Neural progenitor cell (in vitro differentiated cells): ENCODE measurements around the gene TOB1. TPM values are rescaled to one million over a fixed set of nuclear protein-coding genes. Genes with fewer than 3 reads are reported as not detected.
A peak's percentile ranks its signal among the peaks of the same experiment; 100 is the strongest.

Source experiments
- DNase-seq: peaks from one replicate; pipeline ENCODE4 v3.0.0-alpha.2; 2016; ENCODE audit warnings: low spot score
- H2AFZ ChIP-seq: fragments of 200-600 bp; sonication (generic); replicated peaks from 2 replicates; pipeline ENCODE4 v1.6.1; 2016; ENCODE audit warnings: antibody characterized with exemption
- H3F3A ChIP-seq: fragments of 200-600 bp; sonication (generic); 2 replicates; pipeline ENCODE4 v1.6.1; 2016; ENCODE audit warnings: antibody characterized with exemption, low read depth
- H3K27ac ChIP-seq: fragments of 200-600 bp; sonication (generic); 2 replicates; pipeline ENCODE4 v1.5.1; 2016; ENCODE audit warnings: mild to moderate bottlenecking
- H3K27me3 ChIP-seq: fragments of 200-600 bp; sonication (generic); 2 replicates; pipeline ENCODE4 v1.6.1; 2016; ENCODE audit warnings: mild to moderate bottlenecking, moderate library complexity
- H3K36me3 ChIP-seq: fragments of 200-600 bp; sonication (generic); 2 replicates; pipeline ENCODE4 v1.5.1; 2016
- H3K4me1 ChIP-seq: fragments of 200-600 bp; sonication (generic); 2 replicates; pipeline ENCODE4 v1.6.1; 2016; ENCODE audit warnings: mixed run types
- H3K4me2 ChIP-seq: fragments of 200-600 bp; sonication (generic); 2 replicates; pipeline ENCODE4 v1.6.1; 2016
- H3K4me3 ChIP-seq: fragments of 200-600 bp; sonication (generic); 2 replicates; pipeline ENCODE4 v1.5.1; 2016
- H3K79me2 ChIP-seq: fragments of 200-600 bp; sonication (generic); 2 replicates; pipeline ENCODE4 v1.6.1; 2016; ENCODE audit warnings: low read depth
- H3K9ac ChIP-seq: fragments of 200-600 bp; sonication (generic); 2 replicates; pipeline ENCODE4 v1.6.1; 2016
- H3K9me3 ChIP-seq: fragments of 200-600 bp; sonication (generic); 2 replicates; pipeline ENCODE4 v1.5.1; 2016; ENCODE audit warnings: low read depth
- H4K20me1 ChIP-seq: fragments of 200-600 bp; sonication (generic); 2 replicates; pipeline ENCODE4 v1.6.1; 2016; ENCODE audit warnings: low read depth
- H3K27ac Mint-ChIP-seq: 3 replicates; pipeline ENCODE4 v1.8.0; 2021; ENCODE audit warnings: mixed read lengths
- H3K27me3 Mint-ChIP-seq: 2 replicates; pipeline ENCODE4 v1.8.0; 2022; ENCODE audit warnings: low read depth, mild to moderate bottlenecking, inconsistent platforms, moderate library complexity, mixed read lengths; ENCODE audit not compliant: insufficient read depth
- H3K36me3 Mint-ChIP-seq: 3 replicates; pipeline ENCODE4 v1.8.0; 2021; ENCODE audit warnings: mixed read lengths
- H3K4me1 Mint-ChIP-seq: 3 replicates; pipeline ENCODE4 v1.8.0; 2021; ENCODE audit warnings: mixed read lengths
- H3K4me3 Mint-ChIP-seq: 3 replicates; pipeline ENCODE4 v1.8.0; 2021; ENCODE audit warnings: mild to moderate bottlenecking, moderate library complexity, mixed read lengths
- H3K9me3 Mint-ChIP-seq: 3 replicates; pipeline ENCODE4 v1.8.0; 2020; ENCODE audit warnings: mixed read lengths
- EZH2 ChIP-seq: fragments of 200-600 bp; sonication (generic); IDR thresholded peaks from 2 replicates; pipeline ENCODE4 v1.6.1; 2017; ENCODE audit warnings: antibody characterized with exemption, mild to moderate bottlenecking, moderate library complexity
- EZH2phosphoT487 ChIP-seq: fragments of 200-600 bp; sonication (generic); IDR thresholded peaks from 2 replicates; pipeline ENCODE4 v1.6.1; 2017; ENCODE audit warnings: antibody characterized with exemption
- total RNA-seq: library from RNA; depleted of rRNA; stranded (reverse); fragments of >200 nt; gene quantifications from 2 replicates; pipeline ENCODE4 v1.2.3, GENCODE V29; 2015; ENCODE audit warnings: low replicate concordance
- TF ChIP-seq, protein P1 (sequence below): fragments of 200-600 bp; sonication (generic); IDR thresholded peaks from 2 replicates; pipeline ENCODE4 v1.5.1; 2017; ENCODE audit warnings: antibody characterized with exemption, mild to moderate bottlenecking

The TOB1 gene
- total RNA-seq, 1 donor from 2014 or later = 18.2 TPM

DNA sequence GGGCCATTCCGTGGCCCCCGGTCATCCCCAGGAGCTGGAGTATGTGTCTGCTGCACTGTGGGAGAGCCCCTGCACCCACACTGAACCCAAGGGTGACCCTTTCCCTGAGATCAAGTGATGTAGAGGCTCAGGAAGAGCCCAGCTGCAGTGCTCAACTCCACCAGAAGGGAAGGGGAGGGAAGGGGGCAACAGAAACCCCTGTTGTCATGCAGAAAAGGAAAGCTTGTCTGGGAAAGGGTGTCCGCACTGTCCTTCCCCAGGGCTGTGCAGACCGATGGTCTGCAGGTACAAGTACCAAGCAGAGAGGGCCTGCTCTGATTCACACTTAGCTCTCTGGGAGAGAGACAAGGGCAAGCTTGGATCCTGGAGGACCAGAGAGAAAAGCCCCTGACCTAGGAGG, 45.7 kb upstream of the TOB1 start:
- no peak for DNase-seq
- TF ChIP-seq, protein P1, sequence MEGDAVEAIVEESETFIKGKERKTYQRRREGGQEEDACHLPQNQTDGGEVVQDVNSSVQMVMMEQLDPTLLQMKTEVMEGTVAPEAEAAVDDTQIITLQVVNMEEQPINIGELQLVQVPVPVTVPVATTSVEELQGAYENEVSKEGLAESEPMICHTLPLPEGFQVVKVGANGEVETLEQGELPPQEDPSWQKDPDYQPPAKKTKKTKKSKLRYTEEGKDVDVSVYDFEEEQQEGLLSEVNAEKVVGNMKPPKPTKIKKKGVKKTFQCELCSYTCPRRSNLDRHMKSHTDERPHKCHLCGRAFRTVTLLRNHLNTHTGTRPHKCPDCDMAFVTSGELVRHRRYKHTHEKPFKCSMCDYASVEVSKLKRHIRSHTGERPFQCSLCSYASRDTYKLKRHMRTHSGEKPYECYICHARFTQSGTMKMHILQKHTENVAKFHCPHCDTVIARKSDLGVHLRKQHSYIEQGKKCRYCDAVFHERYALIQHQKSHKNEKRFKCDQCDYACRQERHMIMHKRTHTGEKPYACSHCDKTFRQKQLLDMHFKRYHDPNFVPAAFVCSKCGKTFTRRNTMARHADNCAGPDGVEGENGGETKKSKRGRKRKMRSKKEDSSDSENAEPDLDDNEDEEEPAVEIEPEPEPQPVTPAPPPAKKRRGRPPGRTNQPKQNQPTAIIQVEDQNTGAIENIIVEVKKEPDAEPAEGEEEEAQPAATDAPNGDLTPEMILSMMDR = peak; percentile 16
- TF ChIP-seq EZH2 = no peak

DNA sequence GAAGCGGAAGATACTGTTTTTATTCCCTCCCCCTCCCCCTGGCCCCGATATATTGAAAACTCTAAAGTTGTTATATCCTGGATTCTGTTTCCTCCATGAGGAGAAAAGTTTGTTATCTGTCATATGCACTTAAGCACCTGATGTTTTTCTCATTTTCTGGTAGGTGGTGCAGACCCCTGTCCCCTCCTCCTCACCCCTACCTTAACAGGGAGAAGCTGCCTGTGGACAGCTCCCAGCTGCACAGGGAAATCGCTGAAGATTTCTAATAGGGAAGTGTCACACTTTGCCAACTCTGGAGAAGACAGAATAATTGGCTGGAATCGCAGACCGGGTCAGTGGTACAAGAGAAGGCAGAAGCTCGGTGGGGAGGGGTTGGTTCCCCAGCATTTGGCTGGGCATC, 45.3 kb upstream of the TOB1 start:
- H3K79me2 ChIP-seq = no peaks in the 10 kb centered on the region
- no peak for DNase-seq
- no peak overlapping the region for H3K4me2 ChIP-seq
- no peak overlapping the region for H3K9ac ChIP-seq
- no peaks in the 10 kb centered on the region for H3K27me3 ChIP-seq
- peaks cover 34% of the 10 kb centered on the region for H3K4me1 ChIP-seq
- peaks cover 56% of the 10 kb centered on the region for H3K4me1 Mint-ChIP-seq
- no peak for TF ChIP-seq EZH2phosphoT487
- TF ChIP-seq, protein P1 = no peak
- no peak for TF ChIP-seq EZH2
- H3K36me3 ChIP-seq = no peaks in the 10 kb centered on the region
- peaks cover 9% of the 10 kb centered on the region for H3K27me3 Mint-ChIP-seq
- H3K4me3 ChIP-seq = no peak overlapping the region
- H3K4me3 Mint-ChIP-seq = no peak overlapping the region
- no peaks in the 10 kb centered on the region for H3K36me3 Mint-ChIP-seq
- H4K20me1 ChIP-seq = no peaks in the 10 kb centered on the region
- H3K27ac Mint-ChIP-seq = peak overlapping the region; percentile 53
- no peak overlapping the region for H3K27ac ChIP-seq
- H3F3A ChIP-seq = peaks cover 40% of the 10 kb centered on the region
- no peaks in the 10 kb centered on the region for H3K9me3 ChIP-seq
- H3K9me3 Mint-ChIP-seq = no peaks in the 10 kb centered on the region
- no peak overlapping the region for H2AFZ ChIP-seq

More for the DNA sequence above, 45.7 kb upstream of the TOB1 start:
- H4K20me1 ChIP-seq = no peaks in the 10 kb centered on the region
- H3K36me3 ChIP-seq = no peaks in the 10 kb centered on the region
- H3K79me2 ChIP-seq = no peaks in the 10 kb centered on the region
- Mint-ChIP-seq H3K27me3 (peaks cover 5% of the 10 kb centered on the region), H3K9me3 (no peaks in the 10 kb centered on the region), H3K36me3 (no peaks in the 10 kb centered on the region), H3K27ac (peak overlapping the region; percentile 53), H3K4me1 (peaks cover 58% of the 10 kb centered on the region), H3K4me3 (no peak overlapping the region)
- H3K4me1 ChIP-seq = peaks cover 39% of the 10 kb centered on the region
- no peaks in the 10 kb centered on the region for H3K9me3 ChIP-seq
- H3F3A ChIP-seq = peaks cover 44% of the 10 kb centered on the region
- no peaks in the 10 kb centered on the region for H3K27me3 ChIP-seq
- no peak overlapping the region for H3K4me3 ChIP-seq
- peak overlapping the region; percentile 24 for H2AFZ ChIP-seq
- H3K9ac ChIP-seq = no peak overlapping the region
- H3K27ac ChIP-seq = no peak overlapping the region
- H3K4me2 ChIP-seq = no peak overlapping the region

DNA sequence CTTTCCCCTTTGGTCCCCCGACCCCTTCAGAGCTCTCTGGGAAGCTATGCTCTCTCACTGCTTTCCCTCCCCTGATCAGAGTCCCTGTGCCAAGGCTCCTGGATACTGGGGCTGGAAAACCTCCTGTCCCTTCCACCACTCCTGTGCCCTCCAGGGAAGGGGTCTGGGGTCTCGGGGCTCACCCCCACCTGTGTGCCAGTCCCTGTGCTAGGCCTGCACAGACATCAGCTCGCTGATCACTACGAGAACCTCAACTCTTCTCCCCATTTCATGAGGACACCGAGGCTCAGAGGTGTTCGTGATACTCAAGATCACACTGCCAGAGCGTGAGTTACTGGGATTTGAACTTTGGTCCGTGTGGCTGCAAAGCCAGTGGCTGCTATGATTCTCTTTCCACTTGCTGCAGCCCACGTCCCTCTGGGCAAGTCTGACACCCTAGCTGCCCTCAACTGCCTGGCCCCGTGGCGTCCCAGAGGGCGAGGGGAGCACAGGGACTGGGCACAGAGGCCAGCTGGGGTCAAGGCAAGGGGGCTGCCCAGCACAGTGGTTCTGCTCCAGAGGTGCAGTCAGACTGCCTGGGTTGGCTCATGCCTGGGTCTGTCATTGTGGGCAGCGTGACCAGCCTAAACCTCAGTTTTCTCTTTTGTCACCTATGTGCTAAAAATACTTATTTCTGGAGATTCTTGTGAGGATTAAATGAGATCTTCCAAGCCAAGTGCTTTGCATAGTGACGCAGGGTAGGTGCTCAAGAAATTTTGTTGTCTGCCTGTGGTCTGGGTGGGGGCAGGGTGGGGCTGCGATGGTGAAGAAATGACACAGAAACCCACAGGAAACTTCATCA, 43.8 kb upstream of the TOB1 start:
- Histone ChIP-seq H3K4me3 (no peak overlapping the region), H2AFZ (no peak overlapping the region), H4K20me1 (no peaks in the 10 kb centered on the region), H3F3A (peaks cover 40% of the 10 kb centered on the region), H3K27me3 (no peaks in the 10 kb centered on the region), H3K36me3 (no peaks in the 10 kb centered on the region), H3K4me2 (no peak overlapping the region), H3K27ac (no peak overlapping the region), H3K9ac (no peak overlapping the region), H3K4me1 (peaks cover 41% of the 10 kb centered on the region), H3K79me2 (no peaks in the 10 kb centered on the region), H3K9me3 (no peaks in the 10 kb centered on the region)
- TF ChIP-seq EZH2phosphoT487 (no peak), EZH2 (no peak)
- TF ChIP-seq, protein P1 = no peak
- Mint-ChIP-seq H3K36me3 (no peaks in the 10 kb centered on the region), H3K27me3 (peaks cover 13% of the 10 kb centered on the region), H3K9me3 (no peaks in the 10 kb centered on the region), H3K4me1 (peaks cover 61% of the 10 kb centered on the region), H3K27ac (no peak overlapping the region), H3K4me3 (no peak overlapping the region)
- DNase-seq = no peak
